Stimulated activated CD8-positive, alpha-beta memory T cell treated with anti-CD3 and anti-CD28 coated beads, Interleukin-4, amount 100 ng/mL, for 24 hours (primary cell): ENCODE results near the gene RIPOR2.
A peak's percentile ranks its signal among the peaks of the same experiment; 100 is the strongest.

ENCODE experiments used
- DNase-seq: peaks from one replicate; pipeline ENCODE4 v3.0.0-alpha.2; 2020; ENCODE audit warnings: low read depth

Gene RIPOR2

GRCh38 chr6:24875534-24875901 lies 60.2 kb downstream of the RIPOR2 start:
- no peak for DNase-seq

GRCh38 chr6:24874776-24875533 lies 60.8 kb downstream of the RIPOR2 start:
- DNase-seq: no peak

- DNase-seq: no peak
Observed at GRCh38 chr6:24874128-24874527, 61.6 kb downstream of the RIPOR2 start.

DNA sequence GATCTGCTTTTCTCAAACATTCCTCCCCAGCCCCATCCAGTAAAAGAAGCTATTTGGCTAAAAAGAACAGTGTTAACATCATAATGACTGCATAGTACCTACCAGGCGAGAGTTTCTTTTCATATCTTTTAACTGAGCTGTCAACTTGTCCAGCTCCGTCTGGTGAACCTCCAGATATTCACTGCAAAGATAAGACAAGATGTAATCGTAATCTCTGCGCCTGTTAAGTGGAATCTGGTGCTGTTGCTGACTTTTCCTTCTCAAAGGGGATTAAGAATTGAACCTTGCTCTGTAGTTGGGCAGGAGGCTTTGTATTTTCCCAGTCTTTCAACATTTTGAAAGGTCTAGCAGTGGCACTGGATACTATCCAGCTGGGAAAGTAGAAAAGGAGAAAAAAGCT lies 63.0 kb downstream of the RIPOR2 start:
- DNase-seq: no peak

GRCh38 chr6:24868765-24869164 lies 67.0 kb downstream of the RIPOR2 start:
- DNase-seq: no peak

GRCh38 chr6:24867104-24867703 lies 68.6 kb downstream of the RIPOR2 start:
- DNase-seq: no peak

GRCh38 chr6:24865161-24865560 lies 70.6 kb downstream of the RIPOR2 start:
- DNase-seq: no peak

- DNase-seq: no peak
Observed at GRCh38 chr6:24864343-24864742, 71.4 kb downstream of the RIPOR2 start.

DNA sequence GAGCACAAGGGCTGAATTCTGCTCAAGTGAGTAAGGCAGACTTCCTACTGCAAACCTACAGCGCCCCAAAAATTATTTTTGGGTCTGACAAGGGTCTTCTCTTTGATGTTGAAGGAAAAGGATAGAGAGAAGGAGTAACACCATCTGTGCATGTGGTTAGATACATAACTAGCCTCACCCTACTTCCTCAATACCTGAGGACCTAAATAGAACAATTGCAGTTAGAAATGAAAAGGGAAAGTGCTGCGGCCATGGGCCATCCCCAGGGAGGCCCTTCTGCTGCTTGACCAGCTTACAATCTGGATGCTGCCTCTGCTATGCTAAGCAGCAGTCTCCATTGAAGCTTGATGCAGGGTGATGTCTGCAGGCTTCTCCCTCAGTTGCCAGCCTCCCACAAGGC lies 73.8 kb downstream of the RIPOR2 start:
- DNase-seq: no peak

- no peak for DNase-seq
Observed at GRCh38 chr6:24859608-24860200, 76.1 kb downstream of the RIPOR2 start.

- DNase-seq: no peak
Observed at GRCh38 chr6:24859132-24859531, 76.6 kb downstream of the RIPOR2 start.

DNA sequence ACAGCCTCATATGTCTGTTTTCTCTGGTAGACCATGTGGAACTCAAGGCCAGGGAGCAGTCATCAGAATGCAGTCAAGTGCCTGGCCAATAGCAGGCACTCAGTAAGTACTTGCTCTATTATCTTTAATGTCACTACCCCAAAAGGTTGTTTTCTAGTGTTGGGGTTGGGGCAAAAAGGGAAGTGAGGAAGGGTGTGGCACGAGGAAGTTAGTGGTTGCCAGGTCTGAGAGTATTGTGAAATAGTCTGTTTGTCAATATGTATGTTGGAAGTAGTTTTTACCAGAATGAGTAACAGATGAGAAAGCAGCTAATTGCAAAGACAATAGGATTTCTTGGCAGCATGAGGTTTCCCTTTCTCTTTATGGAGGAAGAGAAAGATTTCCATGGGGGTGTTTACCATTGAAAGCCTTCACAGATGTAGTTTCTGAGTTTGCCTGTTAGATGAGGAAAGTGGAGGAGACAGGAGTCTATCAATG lies 77.5 kb downstream of the RIPOR2 start:
- no peak for DNase-seq

GRCh38 chr6:24856901-24857670 lies 78.7 kb downstream of the RIPOR2 start:
- DNase-seq: no peak

- DNase-seq: no peak
Observed at GRCh38 chr6:24856246-24856599, 79.5 kb downstream of the RIPOR2 start.

GRCh38 chr6:24855395-24856245 lies 80.1 kb downstream of the RIPOR2 start:
- DNase-seq: peak; percentile 37

DNA sequence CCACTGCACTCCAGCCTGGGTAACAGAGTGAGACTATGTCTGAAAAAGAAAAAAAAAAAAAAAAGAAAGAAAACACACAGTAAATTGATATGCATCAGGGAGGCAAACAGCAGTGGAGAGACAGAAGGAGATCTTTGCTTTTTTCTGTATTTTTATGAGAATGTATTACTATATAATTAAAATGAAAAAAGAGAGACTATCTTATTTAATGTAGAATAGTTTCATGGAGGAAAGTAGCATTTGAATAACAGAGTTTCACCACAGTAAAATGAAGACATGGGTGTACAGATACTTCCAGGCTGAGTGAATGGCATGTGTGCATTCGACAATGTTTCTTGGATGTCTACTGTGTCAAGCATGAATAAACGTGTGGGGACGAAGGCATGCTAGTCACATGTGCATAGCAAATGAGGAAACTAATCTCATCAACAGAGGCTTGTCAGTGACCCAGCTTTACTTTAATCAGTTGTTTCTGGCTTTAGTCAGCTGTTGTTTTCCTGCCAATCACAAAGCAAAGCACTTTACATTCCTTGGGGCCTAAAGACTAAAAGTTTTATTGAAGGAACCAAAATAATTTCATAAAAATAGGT lies 81.6 kb downstream of the RIPOR2 start:
- DNase-seq: no peak

DNA sequence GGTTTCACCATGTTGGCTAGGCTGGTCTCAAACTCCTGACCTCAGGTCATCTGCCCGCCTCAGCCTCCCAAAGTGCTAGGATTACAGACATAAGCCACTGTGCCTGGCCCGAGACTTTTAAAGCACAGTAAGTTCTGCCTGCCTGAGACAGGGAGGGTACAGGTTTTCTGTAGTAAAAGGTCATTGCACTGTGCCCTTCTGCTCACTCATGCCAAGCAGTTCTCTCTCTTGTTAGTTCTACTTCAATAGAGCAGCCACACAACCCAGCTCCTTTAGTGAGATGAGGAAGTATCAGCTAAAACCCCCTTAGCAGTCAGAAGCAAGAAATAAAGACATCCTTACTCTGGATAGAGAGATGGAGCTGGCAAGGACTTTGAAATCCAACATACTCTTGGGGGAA lies 84.7 kb downstream of the RIPOR2 start:
- DNase-seq: no peak

DNA sequence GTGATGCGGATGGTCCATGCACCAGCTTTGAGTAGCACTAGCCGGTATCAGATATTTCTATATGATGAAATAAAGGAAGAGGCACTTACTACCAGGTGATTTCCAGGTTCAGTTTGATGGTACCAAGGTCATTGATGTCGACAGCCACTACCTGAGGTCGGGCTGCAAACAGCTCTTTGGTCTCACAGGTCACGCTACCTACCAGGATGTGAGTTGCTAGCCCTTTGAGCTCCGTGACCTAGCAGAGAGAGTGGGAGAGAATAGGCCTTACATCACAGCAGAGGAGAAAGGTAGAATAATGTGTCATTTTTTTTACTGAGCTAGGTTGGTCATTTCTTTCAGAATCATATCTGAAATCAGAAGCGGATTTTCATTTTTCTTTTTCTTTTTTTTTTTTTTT lies 86.0 kb downstream of the RIPOR2 start:
- DNase-seq: no peak

DNA sequence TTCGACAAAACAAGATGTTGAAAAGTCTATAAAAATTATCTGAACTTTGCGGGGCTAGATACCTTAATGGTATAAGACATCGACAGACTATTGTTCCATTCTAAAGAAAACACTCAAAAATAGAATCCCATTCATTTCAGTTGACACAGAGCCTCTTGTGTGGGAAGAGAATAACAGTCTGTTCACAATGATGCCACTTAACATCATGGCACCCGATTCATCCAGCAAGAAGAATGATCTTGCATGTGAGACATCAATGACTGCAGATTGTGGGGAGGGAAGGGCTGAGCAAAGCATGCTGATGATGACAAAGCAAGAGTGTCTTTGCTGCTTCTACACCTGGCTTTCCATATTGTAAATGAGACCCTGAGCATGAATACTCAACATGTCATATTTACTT lies 87.3 kb downstream of the RIPOR2 start:
- no peak for DNase-seq

- DNase-seq: no peak
Observed at GRCh38 chr6:24847402-24847801, 88.4 kb downstream of the RIPOR2 start.

- DNase-seq: no peak
Observed at GRCh38 chr6:24845578-24845977, 90.2 kb downstream of the RIPOR2 start.
